ENCODE measurements around the gene GLRX5. TPM values are rescaled to one million over a fixed set of nuclear protein-coding genes. Genes with fewer than 3 reads are reported as not detected.

GLRX5 gene
- total RNA-seq, 1 donor from 2014 or later = 33.4 TPM

DNA sequence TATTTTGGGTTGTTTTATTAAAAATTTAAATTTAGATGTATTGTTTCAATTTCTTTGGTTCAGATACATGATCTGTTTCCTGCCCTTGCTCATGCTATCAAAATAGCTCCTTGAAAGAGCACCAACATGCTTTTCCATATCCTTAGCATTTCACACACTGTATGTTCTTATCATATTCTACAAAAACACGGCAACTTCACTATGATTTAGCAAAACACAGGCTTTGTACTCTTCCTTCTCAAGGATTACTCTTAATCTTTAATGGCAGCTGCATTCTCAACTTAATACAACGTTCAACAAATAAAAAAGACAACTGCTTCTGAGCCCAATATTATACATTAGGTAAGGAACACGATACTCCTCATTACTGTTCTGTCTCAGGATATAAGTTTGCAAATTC, 2.9 kb upstream of the GLRX5 start:
- Mint-ChIP-seq H3K27ac (ENCODE audit: unreplicated experiment) (peak overlapping the region; percentile 88), H3K4me1 (ENCODE audit: low read depth) (peaks cover 75% of the 10 kb centered on the region)
- no peak for DNase-seq (ENCODE audit: low spot score)

DNA sequence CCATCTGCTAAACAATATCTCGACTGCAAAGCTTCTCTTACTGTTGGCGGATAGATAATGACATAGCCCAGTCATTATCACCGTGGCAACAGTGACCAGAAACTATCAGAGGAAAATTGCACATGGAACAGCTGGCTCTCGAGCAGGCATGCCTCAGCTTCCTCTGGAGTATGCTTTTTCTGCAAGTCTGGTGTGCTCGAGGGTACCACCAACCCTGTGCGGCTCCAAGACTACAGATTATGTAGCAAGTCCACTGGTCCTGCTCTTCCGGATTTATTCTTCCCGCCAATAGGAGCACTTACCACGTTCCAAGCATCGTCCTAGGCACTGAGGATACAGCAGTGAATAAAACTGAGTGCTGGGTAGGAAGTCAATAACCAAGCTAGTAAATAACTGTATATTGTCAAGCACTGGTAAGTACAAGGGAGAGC, 1.4 kb upstream of the GLRX5 start:
- Mint-ChIP-seq H3K36me3 (ENCODE audit: low read depth) (no peaks in the 10 kb centered on the region), H3K9me3 (ENCODE audit: low read depth) (no peaks in the 10 kb centered on the region), H3K4me1 (ENCODE audit: low read depth) (peaks cover 74% of the 10 kb centered on the region), H3K4me3 (ENCODE audit: unreplicated experiment) (peak overlapping the region; percentile 89), H3K27me3 (ENCODE audit: low read depth) (no peaks in the 10 kb centered on the region), H3K27ac (ENCODE audit: unreplicated experiment) (peak overlapping the region; percentile 93)
- no peak for DNase-seq (ENCODE audit: low spot score)
- TF ChIP-seq, protein P1, sequence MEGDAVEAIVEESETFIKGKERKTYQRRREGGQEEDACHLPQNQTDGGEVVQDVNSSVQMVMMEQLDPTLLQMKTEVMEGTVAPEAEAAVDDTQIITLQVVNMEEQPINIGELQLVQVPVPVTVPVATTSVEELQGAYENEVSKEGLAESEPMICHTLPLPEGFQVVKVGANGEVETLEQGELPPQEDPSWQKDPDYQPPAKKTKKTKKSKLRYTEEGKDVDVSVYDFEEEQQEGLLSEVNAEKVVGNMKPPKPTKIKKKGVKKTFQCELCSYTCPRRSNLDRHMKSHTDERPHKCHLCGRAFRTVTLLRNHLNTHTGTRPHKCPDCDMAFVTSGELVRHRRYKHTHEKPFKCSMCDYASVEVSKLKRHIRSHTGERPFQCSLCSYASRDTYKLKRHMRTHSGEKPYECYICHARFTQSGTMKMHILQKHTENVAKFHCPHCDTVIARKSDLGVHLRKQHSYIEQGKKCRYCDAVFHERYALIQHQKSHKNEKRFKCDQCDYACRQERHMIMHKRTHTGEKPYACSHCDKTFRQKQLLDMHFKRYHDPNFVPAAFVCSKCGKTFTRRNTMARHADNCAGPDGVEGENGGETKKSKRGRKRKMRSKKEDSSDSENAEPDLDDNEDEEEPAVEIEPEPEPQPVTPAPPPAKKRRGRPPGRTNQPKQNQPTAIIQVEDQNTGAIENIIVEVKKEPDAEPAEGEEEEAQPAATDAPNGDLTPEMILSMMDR (IDR thresholded peaks at IDR 0.05) = no peak

More for the DNA sequence above, 2.9 kb upstream of the GLRX5 start:
- Mint-ChIP-seq H3K36me3 (ENCODE audit: low read depth) (no peaks in the 10 kb centered on the region), H3K27me3 (ENCODE audit: low read depth) (no peaks in the 10 kb centered on the region), H3K9me3 (ENCODE audit: low read depth) (no peaks in the 10 kb centered on the region), H3K4me3 (ENCODE audit: unreplicated experiment) (peak overlapping the region; percentile 89)
- TF ChIP-seq, protein P1 (IDR thresholded peaks at IDR 0.05) = no peak

DNA sequence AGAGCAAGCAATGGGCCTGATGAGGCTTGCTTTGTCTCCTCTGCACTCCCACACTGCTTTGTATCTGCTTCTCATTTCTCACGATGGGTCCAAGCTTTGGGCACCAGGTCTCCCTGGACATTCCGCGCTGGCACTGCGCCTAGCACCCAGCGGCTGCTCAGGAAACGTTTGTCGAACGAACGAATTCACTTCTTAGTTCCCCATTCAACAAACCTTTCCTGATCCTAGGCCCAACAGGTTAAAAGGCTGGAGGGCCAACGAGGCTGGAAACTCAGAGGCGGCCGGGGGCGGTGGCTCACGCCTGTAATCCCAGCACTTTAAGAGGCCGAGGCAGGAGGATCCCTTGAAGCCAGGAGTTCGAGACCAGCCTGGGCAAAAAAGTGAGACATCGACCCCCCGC, 1.0 kb upstream of the GLRX5 start:
- H3K4me1 Mint-ChIP-seq (ENCODE audit: low read depth) = peaks cover 74% of the 10 kb centered on the region
- H3K27ac Mint-ChIP-seq (ENCODE audit: unreplicated experiment) = peak overlapping the region; percentile 93
- TF ChIP-seq, protein P1 (IDR thresholded peaks at IDR 0.05) = no peak
- H3K27me3 Mint-ChIP-seq (ENCODE audit: low read depth) = no peaks in the 10 kb centered on the region
- H3K4me3 Mint-ChIP-seq (ENCODE audit: unreplicated experiment) = peak overlapping the region; percentile 89
- no peaks in the 10 kb centered on the region for H3K9me3 Mint-ChIP-seq (ENCODE audit: low read depth)
- no peaks in the 10 kb centered on the region for H3K36me3 Mint-ChIP-seq (ENCODE audit: low read depth)
- DNase-seq (ENCODE audit: low spot score) = no peak

DNA sequence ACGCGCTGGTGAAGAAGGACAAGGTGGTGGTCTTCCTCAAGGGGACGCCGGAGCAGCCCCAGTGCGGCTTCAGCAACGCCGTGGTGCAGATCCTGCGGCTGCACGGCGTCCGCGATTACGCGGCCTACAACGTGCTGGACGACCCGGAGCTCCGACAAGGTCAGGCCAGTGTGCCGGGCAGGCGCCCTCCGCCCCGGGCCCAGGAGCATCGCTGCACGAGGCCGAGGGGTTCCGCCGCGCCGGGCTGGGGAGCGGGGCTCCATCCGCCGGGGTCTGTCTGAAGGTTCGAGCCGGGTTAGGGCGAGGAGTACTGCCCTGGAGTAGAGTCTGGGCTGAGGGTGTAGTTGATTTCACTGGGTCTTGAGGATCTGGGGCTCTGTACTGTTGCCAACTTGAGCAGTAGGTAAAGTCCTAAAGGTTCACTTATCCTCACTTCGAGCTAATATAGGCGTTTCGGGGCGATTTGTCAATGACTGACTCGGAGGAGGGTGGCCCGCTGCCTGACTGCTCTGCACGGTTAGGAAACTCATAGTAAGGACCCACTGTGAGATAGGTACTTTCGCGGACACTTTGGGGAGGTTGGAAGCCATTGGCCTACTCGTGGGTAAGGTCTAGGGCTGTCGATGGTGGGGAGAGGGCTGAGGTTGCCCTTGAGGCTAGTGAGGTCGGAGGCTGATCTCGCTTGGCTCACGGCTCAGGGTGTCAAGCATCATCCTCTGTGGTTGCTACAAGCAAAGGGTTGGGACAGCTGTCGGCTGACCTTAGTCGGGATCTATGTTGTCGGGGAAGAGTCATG, 574 bp downstream of the GLRX5 start:
- peaks cover 68% of the 10 kb centered on the region for H3K4me1 Mint-ChIP-seq (ENCODE audit: low read depth)

DNA sequence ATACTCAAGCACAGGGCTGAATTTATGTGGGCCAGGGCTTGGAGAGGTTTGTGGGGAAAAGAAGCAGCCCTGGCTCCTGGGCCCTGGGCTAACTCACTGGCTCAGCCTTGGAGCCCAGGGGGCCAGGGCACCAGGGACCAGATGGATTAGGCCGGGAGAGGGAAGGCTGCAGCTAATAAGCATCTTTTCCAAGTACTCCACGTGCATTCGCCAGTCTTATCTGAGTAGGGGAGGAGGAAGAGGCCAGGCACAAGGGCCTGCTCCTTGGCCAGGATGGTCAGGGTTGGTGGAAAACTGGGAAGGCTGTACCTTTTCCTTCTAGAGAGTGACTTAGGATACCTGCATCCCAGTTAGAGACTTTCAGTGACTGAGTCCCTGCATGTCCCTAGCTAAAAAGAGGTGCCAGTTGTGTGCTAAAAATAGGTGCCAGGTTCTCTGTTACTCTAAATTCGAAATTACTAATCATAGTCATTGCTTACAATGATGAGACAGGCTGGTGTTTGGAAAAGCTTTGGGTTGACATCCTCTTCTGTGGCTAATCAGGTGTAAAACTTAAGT, 1.3 kb downstream of the GLRX5 start:
- H3K4me3 Mint-ChIP-seq (ENCODE audit: unreplicated experiment) = peak overlapping the region; percentile 89
- H3K4me1 Mint-ChIP-seq (ENCODE audit: low read depth) = peaks cover 62% of the 10 kb centered on the region

More for the DNA sequence above, 574 bp downstream of the GLRX5 start:
- Mint-ChIP-seq H3K36me3 (ENCODE audit: low read depth) (no peaks in the 10 kb centered on the region), H3K27ac (ENCODE audit: unreplicated experiment) (peak overlapping the region; percentile 92), H3K9me3 (ENCODE audit: low read depth) (no peaks in the 10 kb centered on the region), H3K4me3 (ENCODE audit: unreplicated experiment) (peak overlapping the region; percentile 89), H3K27me3 (ENCODE audit: low read depth) (no peaks in the 10 kb centered on the region)
- TF ChIP-seq, protein P1 (IDR thresholded peaks at IDR 0.05) = no peak
- no peak for DNase-seq (ENCODE audit: low spot score)

More for the DNA sequence above, 1.3 kb downstream of the GLRX5 start:
- DNase-seq (ENCODE audit: low spot score) = no peak
- TF ChIP-seq, protein P1 (IDR thresholded peaks at IDR 0.05) = no peak
- no peaks in the 10 kb centered on the region for H3K27me3 Mint-ChIP-seq (ENCODE audit: low read depth)
- H3K36me3 Mint-ChIP-seq (ENCODE audit: low read depth) = no peaks in the 10 kb centered on the region
- H3K27ac Mint-ChIP-seq (ENCODE audit: unreplicated experiment) = peak overlapping the region; percentile 92
- no peaks in the 10 kb centered on the region for H3K9me3 Mint-ChIP-seq (ENCODE audit: low read depth)
